HepG2 (cell line): ENCODE data around the gene EPHA6. TPM values are rescaled to one million over a fixed set of nuclear protein-coding genes. Genes with fewer than 3 reads are reported as not detected.

Experiments used
- ATRX ChIP-seq: sonication (generic); formaldehyde crosslinking; IDR thresholded peaks from 2 replicates; pipeline ENCODE4 v1.4.0; 2020; ENCODE audit warnings: missing genetic modification reagents, borderline replicate concordance
- GATA4 ChIP-seq: sonication (generic); IDR thresholded peaks from 2 replicates; pipeline ENCODE4 v1.6.1; 2016; ENCODE audit warnings: antibody characterized with exemption, low read depth, borderline replicate concordance
- GMEB2 ChIP-seq: IDR thresholded peaks from 2 replicates; pipeline ENCODE4 v1.6.1; 2016; ENCODE audit warnings: missing biosample characterization, missing genetic modification reagents, low read depth
- HMGXB3 ChIP-seq: sonication (generic); formaldehyde crosslinking; IDR thresholded peaks from 2 replicates; pipeline ENCODE4 v1.4.0; 2020; ENCODE audit warnings: missing genetic modification reagents, borderline replicate concordance
- HOXA7 ChIP-seq: sonication (generic); formaldehyde crosslinking; IDR thresholded peaks from 2 replicates; pipeline ENCODE4 v1.8.1; 2022; ENCODE audit warnings: mild to moderate bottlenecking, missing genetic modification reagents, moderate library complexity
- KDM5B ChIP-seq: sonication (generic); formaldehyde crosslinking; IDR thresholded peaks from 2 replicates; pipeline ENCODE4 v1.4.0; 2020; ENCODE audit warnings: missing genetic modification reagents, mild to moderate bottlenecking, borderline replicate concordance
- KLF12 ChIP-seq: sonication (generic); formaldehyde crosslinking; IDR thresholded peaks from 2 replicates; pipeline ENCODE4 v1.4.0; 2020; ENCODE audit warnings: missing genetic modification reagents, borderline replicate concordance
- NFAT5 ChIP-seq: sonication (generic); formaldehyde crosslinking; IDR thresholded peaks from 2 replicates; pipeline ENCODE4 v1.4.0; 2020; ENCODE audit warnings: missing genetic modification reagents
- POLR2AphosphoS5 ChIP-seq: IDR thresholded peaks from 2 replicates; pipeline ENCODE4 v1.6.1; 2012; ENCODE audit warnings: low read depth, low read length
- RNF2 ChIP-seq: fragments of 450-650 bp; conservative IDR thresholded peaks from 2 replicates; pipeline ENCODE4 v1.6.1; 2016; ENCODE audit warnings: low read depth
- SMYD3 ChIP-seq: sonication (generic); formaldehyde crosslinking; IDR thresholded peaks from 2 replicates; pipeline ENCODE4 v1.8.1; 2023; ENCODE audit warnings: mild to moderate bottlenecking, missing genetic modification reagents
- U2AF1 ChIP-seq: fragments of 200-400 bp; formaldehyde crosslinking; optimal IDR thresholded peaks from 2 replicates; pipeline ENCODE3; 2017; ENCODE audit warnings: mild to moderate bottlenecking, low read depth, low read length
- ZC3H4 ChIP-seq: sonication (generic); formaldehyde crosslinking; IDR thresholded peaks from 2 replicates; pipeline ENCODE4 v1.4.0; 2020; ENCODE audit warnings: missing genetic modification reagents, borderline replicate concordance
- ZMYM2 ChIP-seq: sonication (generic); formaldehyde crosslinking; IDR thresholded peaks from 2 replicates; pipeline ENCODE4 v1.8.0; 2022; ENCODE audit warnings: mild to moderate bottlenecking, missing genetic modification reagents
- ZNF136 ChIP-seq: sonication (generic); formaldehyde crosslinking; IDR thresholded peaks from 2 replicates; pipeline ENCODE4 v1.8.1; 2022; ENCODE audit warnings: low read depth, mild to moderate bottlenecking, moderate library complexity, missing genetic modification reagents
- ZNF441 ChIP-seq: sonication (generic); formaldehyde crosslinking; IDR thresholded peaks from 2 replicates; pipeline ENCODE4 v1.7.0; 2021; ENCODE audit warnings: missing genetic modification reagents, borderline replicate concordance
- ZNF891 ChIP-seq: sonication (generic); formaldehyde crosslinking; IDR thresholded peaks from 2 replicates; pipeline ENCODE4 v1.5.0; 2020; ENCODE audit warnings: mild to moderate bottlenecking, missing genetic modification reagents
- polyA plus RNA-seq, 8 experiments: library from polyadenylated mRNA; depleted of rRNA in 3 of 8; stranded (reverse) in 7 of 8; unstranded in 1 of 8; fragments of >200 nt; fragmentation: Illumina TruSeq in 4 of 8; extraction: Trizol in 4 of 8; gene quantifications; 2 replicates each; pipeline versions ENCODE4 v1.2.1 to v1.2.3, GENCODE V29; 2011 to 2016; ENCODE audit warnings: low read depth in 4 of 8, missing spikeins in 1 of 8, mixed read lengths in 1 of 8; ENCODE audit not compliant: insufficient read depth in 1 of 8
- total RNA-seq, 5 experiments: library from RNA; depleted of rRNA; stranded (reverse); fragments of >200 nt; fragmentation: Illumina TruSeq; extraction: Trizol; gene quantifications; 2 replicates each; pipeline ENCODE4 v1.2.3, GENCODE V29; 2016; ENCODE audit warnings: low read depth in 1 of 5

The EPHA6 gene
- total and polyA plus RNA-seq, 2 of the 13 experiments (the other 11 are each of a cell fraction or from before 2014, with no cell fraction given): not detected

- no peak for TF ChIP-seq ZNF441
- no peak for TF ChIP-seq NFAT5
- TF ChIP-seq ATRX: no peak
- TF ChIP-seq GMEB2 (CRISPR knock-in tag): no peak
- TF ChIP-seq GATA4: no peak
- no peak for TF ChIP-seq RNF2
- 0 out of 2 replicates have a peak, but pooled peaks have one; percentile 85 for TF ChIP-seq ZNF891 (CRISPR knock-in tag)
- TF ChIP-seq HMGXB3 (CRISPR knock-in tag): no peak
- no peak for TF ChIP-seq ZMYM2 (CRISPR knock-in tag)
- peak; percentile 26; the same call in 1 of the 2 replicates for TF ChIP-seq ZNF136
- TF ChIP-seq ZC3H4 (CRISPR knock-in tag): no peak
- TF ChIP-seq POLR2AphosphoS5: peak; percentile 73
- TF ChIP-seq U2AF1: no peak
- TF ChIP-seq SMYD3 (CRISPR knock-in tag): no peak
- TF ChIP-seq HOXA7: no peak
- TF ChIP-seq KLF12 (CRISPR knock-in tag): peak; percentile 60; the same call in 1 of the 2 replicates
- TF ChIP-seq KDM5B: peak; percentile 91; the same call in 1 of the 2 replicates
Observed at GRCh38 chr3:97764407-97765238, 950.2 kb downstream of the EPHA6 start, which contains the start of gene ARL6 (continued).
